ENCODE measurements around the gene CDKAL1.
"Not testable (repeated sequence)": the region's sequence is repeated elsewhere in the genome, so short reads cannot be mapped to it uniquely, and the experiment has no call there.

The CDKAL1 gene

GRCh38 chr6:20921578-20921977 is 387.3 kb downstream of the CDKAL1 start:
- DNase-seq (ENCODE audit: low read depth), result no peak
- no peak for TF ChIP-seq CTCF (conservative IDR thresholded peaks at IDR 0.05; ENCODE audit: low read depth, low read length)
- no peak overlapping the region for H3K4me3 ChIP-seq (ENCODE audit: low read length)

GRCh38 chr6:20922743-20923142 is 388.5 kb downstream of the CDKAL1 start:
- DNase-seq (ENCODE audit: low read depth), result no peak
- no peak for TF ChIP-seq CTCF (conservative IDR thresholded peaks at IDR 0.05; ENCODE audit: low read depth, low read length)
- H3K4me3 ChIP-seq (ENCODE audit: low read length), result no peak overlapping the region

GRCh38 chr6:20924094-20924493 is 389.8 kb downstream of the CDKAL1 start:
- H3K4me3 ChIP-seq (ENCODE audit: low read length); DNase-seq (ENCODE audit: low read depth): not testable (repeated sequence)

- no peak overlapping the region for H3K4me3 ChIP-seq (ENCODE audit: low read length)
- DNase-seq (ENCODE audit: low read depth), result no peak
- TF ChIP-seq CTCF (conservative IDR thresholded peaks at IDR 0.05; ENCODE audit: low read depth, low read length), result no peak
Observed at GRCh38 chr6:20924911-20925543, 390.8 kb downstream of the CDKAL1 start.

GRCh38 chr6:20927130-20927860 is 393.0 kb downstream of the CDKAL1 start:
- no peak overlapping the region for H3K4me3 ChIP-seq (ENCODE audit: low read length)
- DNase-seq (ENCODE audit: low read depth), result no peak
- no peak for TF ChIP-seq CTCF (conservative IDR thresholded peaks at IDR 0.05; ENCODE audit: low read depth, low read length)

- H3K4me3 ChIP-seq (ENCODE audit: low read length), result no peak overlapping the region
- no peak for TF ChIP-seq CTCF (conservative IDR thresholded peaks at IDR 0.05; ENCODE audit: low read depth, low read length)
- DNase-seq (ENCODE audit: low read depth), result no peak
Observed at GRCh38 chr6:20929283-20929682, 395.0 kb downstream of the CDKAL1 start.

GRCh38 chr6:20931093-20931492 is 396.8 kb downstream of the CDKAL1 start:
- no peak overlapping the region for H3K4me3 ChIP-seq (ENCODE audit: low read length)
- DNase-seq (ENCODE audit: low read depth), result no peak
- TF ChIP-seq CTCF (conservative IDR thresholded peaks at IDR 0.05; ENCODE audit: low read depth, low read length), result no peak
